ENCODE measurements around the gene ASCL5.

Gene ASCL5

DNA sequence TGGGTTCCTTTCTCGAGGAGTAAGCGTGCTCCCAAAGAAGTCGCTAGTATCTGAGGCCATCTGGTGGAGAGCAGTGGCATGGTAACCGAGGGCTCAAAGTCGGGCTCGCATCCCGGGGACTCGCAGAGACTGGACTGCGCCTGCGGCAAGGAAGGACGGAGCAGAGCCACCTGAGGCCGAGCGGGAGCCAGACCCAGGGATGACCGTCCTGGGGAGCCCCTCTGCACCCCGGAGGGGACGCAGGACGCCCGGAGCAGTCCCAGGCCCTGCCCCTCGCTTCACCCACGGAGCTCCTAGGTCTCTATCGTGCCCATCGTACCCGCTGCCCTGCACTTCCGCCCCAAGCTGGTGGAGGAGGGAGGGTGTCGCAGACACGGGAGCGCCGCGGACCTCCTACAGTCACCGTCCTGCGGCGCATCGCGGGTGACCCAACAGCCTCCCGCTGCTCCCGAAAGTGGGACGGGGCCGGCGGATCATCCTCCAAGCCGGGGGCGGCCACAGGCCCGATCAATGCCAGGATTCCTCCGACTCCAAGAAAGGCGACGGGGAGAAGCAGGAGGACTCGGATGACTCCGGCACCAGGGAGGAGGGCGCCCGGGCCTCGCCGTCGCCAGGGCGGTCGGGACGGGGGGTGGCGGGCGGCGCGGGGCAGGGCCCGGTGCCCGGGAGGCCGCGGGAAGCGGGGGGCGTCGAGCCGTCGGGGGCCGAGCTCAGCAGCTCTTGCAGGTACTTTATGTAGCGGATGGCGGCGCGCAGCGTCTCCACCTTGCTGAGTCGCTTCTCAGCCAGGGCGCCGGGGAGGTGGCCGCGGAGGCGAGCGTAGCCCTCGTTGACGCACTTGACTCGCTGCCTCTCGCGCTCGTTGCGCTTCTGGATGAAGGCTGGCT lies 12.5 kb downstream of the ASCL5 start:
- DNase-seq = peak; percentile 95
- in situ Hi-C loops (cut with HindIII; ENCODE audit: low pct_ligation_motif_present, low pct_unique_long_range_greater_than_20kb, low sequenced_read_pairs) = no loop called here

DNA sequence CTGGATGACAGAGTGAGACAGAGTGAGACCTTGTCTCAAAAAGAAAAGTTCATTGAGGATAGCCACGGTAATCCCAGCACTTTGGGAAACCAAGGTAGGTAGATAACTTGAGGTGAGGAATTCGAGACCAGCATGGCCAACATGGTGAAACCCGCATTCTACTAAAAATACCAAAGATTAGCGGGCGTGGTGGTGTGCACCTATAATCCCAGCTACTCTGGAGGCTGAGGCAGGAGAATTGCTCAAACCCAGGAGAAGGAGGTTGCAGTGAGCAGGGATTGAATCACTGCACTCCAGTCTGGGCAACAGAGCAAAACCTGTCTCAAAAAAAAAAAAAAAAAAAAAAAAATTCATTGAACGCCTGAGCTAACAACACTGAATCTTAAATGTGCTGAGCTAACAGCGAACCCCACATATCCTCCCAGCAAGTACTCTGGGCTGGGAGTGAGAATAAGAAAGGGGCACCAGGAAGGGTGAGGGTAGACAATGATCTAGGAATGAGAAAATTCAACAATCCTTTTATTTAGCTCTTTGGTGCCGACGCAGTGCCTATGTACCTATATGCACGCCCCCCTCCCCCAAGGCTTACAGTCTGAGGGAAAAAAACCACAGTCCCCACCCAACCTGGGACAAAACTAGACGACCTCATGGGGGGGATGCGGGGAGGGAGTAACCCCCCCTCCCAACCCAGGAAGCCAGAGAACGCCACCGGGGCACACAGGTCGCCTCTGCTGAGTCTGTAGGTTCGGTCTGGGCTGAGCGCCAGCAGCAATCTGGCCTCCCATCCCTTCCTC lies 13.3 kb downstream of the ASCL5 start:
- no peak for DNase-seq
- in situ Hi-C loops (cut with HindIII; ENCODE audit: low pct_ligation_motif_present, low pct_unique_long_range_greater_than_20kb, low sequenced_read_pairs) = no loop called here

DNA sequence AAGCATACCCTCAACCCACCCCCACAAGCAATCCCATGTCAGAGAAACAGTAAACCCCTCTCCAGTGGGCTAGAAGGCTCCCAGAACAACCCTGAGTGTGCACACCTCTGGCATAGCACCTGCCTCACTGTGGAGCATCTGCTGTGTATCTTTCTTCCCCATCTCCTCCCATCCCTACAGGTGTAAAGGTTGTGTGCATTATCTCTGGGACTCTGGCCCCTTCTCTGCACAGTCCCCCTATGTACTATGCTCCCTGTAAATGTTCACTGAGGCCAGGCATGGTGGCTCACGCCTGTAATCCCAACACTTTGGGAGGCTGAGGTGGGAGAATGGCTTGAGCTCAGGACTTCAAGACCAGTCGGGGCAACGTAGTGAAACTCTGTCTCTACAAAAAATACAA lies 14.1 kb downstream of the ASCL5 start:
- in situ Hi-C loops (cut with HindIII; ENCODE audit: low pct_ligation_motif_present, low pct_unique_long_range_greater_than_20kb, low sequenced_read_pairs) = no loop called here
- no peak for DNase-seq

DNA sequence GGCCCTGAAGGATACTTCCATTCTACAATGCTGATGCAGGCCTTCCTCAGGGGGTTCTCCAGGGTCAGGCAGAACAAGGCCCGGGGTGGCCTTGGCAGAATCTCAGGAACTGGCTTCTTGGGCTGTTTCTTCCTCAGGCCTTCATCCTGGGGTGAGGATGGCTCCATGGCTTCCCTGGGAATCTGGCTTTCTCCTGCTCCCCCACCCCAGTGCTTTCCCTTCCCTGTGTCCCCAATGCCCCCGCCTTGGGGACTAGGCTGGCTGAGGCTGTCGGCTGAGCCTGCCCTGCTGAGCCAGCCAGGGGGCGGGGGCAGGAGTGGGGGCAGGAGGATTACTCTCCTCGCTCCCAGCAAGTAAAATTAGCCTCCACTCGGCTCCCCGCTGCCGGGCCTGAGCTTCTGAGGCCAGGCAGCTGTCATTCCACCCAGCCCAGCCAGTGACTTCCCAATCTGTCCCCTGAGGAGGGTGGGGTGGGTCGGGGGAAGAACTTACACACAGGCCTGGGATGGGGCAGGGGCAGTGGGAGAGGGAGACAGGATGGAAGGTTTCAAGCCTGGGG lies 14.7 kb downstream of the ASCL5 start, which contains the start of gene CACNA1S:
Gene CACNA1S (minus strand): TSS at position 254 of the 559 bp plus-strand sequence. CDS start 87 bp downstream, at position 167.
- in situ Hi-C loops (cut with HindIII; ENCODE audit: low pct_ligation_motif_present, low pct_unique_long_range_greater_than_20kb, low sequenced_read_pairs) = no loop called here
- DNase-seq = no peak

DNA sequence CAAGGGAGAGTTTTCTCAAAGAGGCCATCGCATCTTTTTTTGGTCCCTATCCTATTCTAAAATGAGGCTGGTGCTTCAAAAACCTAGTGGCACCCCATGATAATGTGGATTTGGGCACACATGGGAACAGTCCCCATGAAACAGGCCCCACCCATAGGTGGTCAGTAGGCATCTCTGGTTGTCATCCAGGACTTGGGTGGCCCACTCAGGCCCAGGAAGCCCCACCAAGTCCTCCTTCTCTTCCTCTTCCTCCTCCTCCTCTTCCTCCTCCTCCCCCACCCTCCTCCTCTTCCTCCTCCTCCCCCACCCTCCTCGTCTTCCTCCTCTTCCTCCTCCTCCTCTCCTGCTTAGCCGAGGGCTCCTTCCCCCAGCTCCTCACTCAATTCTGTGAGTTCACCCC lies 15.3 kb downstream of the ASCL5 start:
- in situ Hi-C loops (cut with HindIII; ENCODE audit: low pct_ligation_motif_present, low pct_unique_long_range_greater_than_20kb, low sequenced_read_pairs) = no loop called here
- no peak for DNase-seq

DNA sequence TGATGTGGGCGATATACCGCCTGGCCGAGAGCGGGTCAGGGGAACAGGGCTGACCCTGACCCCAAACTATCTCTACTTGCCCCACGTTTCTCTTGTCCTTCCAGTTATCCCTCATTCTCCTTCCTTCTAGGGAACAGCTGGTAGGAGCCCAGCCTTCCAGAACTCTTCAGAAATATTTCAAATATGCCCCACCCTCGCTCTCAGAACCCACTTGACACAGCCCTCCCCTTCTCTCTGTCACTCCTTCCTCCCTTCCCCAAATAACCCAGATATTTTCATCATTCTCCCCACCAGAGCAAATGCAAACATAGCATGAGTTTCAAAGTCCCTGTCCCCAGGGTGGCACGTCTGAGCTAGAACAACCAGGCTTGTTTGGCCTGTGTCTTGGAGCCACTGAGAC lies 15.8 kb downstream of the ASCL5 start:
- in situ Hi-C loops (cut with HindIII; ENCODE audit: low pct_ligation_motif_present, low pct_unique_long_range_greater_than_20kb, low sequenced_read_pairs) = no loop called here
- no peak for DNase-seq

DNA sequence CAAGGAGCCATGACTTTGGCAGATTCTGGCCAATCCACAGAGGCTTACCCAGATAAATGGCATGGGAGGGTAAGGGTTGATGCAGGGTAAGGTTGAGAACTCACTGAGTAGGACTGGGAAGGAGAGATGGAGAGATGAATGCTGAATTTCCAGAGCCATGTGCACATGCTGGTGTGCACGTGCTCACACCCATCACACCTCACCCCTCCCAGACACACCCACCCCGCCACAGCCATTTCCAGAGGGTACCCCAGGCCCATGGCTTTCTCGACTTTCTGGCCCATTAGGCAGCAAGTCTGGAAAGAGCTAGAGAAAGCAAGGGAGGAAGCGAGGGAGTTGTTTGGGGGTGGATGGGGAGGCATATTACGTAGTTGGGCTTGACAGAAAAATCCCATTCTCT lies 16.4 kb downstream of the ASCL5 start:
- no peak for DNase-seq
- in situ Hi-C loops (cut with HindIII; ENCODE audit: low pct_ligation_motif_present, low pct_unique_long_range_greater_than_20kb, low sequenced_read_pairs) = no loop called here

DNA sequence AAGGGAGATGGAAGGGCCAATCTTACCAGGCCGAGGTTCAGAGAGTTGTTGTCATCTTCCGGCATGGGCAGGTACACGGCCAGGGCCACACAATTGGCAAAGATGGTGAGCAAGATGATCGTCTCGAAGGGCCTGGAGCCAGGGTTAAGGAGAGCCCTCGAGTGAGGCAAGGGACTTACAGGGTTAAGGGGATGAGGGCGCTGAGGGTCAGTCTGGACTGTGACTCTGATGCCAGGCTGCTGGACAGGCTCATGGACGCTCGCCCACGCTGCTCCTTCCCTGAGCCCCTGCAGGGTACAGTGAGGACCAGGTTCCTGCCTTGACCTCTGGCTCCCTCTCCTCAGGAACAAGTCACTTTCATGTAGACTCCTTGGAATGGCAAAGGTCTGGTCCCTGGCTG lies 16.8 kb downstream of the ASCL5 start:
- no peak for DNase-seq
- in situ Hi-C loops (cut with HindIII; ENCODE audit: low pct_ligation_motif_present, low pct_unique_long_range_greater_than_20kb, low sequenced_read_pairs) = no loop called here

DNA sequence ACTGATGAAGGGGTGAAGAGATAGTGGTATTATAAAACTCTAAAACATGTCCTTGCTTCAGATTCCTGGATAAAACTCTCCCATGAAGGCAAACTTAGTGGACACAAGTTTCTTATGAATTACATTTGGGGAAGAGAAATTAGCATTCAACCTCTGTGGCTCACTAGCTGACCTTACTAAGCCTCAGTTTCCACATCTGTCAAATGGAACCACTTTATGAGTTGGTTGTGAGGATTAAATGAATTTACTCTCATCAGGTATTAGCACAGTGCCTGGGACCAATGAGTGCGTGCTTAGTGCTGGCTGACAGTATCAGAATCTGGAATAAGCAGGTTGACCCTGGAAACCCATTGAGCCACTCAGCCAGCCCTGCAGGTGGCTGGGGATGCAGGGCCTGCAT lies 17.3 kb downstream of the ASCL5 start:
- DNase-seq = no peak
- in situ Hi-C loops (cut with HindIII; ENCODE audit: low pct_ligation_motif_present, low pct_unique_long_range_greater_than_20kb, low sequenced_read_pairs) = no loop called here

DNA sequence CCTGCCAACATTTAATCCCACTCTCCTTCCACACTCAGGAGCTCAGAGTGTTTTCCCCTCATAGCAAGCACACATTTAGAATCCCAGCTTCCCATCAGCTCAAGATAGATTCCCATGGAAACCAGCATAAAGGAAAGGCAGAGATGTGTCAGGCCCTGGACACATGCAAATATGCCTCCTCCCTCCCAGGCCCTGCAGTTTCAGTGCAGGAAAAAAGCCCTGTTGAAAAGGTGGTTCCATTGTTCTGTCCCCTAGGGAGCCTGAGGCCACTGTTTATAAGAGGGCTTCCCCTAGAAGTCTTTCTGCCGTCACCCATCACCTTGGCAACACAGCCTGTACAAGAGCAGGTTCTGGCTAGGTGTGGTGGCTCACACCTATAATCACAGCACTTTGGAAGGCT lies 18.4 kb downstream of the ASCL5 start:
- in situ Hi-C loops (cut with HindIII; ENCODE audit: low pct_ligation_motif_present, low pct_unique_long_range_greater_than_20kb, low sequenced_read_pairs) = no loop called here
- DNase-seq = no peak

DNA sequence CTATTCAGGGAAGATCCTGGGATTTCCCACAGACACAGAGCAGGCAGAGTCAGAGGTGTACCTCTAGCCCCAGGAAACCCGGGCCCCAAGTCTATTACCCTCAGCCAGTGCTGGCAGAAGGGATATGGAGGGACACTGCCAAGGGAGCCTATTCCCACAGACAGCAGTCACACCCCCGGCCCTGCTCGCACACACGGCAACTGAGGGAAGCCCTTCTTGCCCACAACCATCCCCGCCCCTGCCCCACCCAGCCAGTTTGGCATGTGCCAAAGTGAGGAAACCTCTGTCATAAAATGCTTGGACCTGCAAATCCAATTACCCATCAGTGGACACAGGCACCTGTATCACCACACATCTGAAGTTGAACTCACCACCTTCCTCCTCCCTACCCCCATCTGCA lies 21.3 kb downstream of the ASCL5 start:
- DNase-seq = no peak
- in situ Hi-C loops (cut with HindIII; ENCODE audit: low pct_ligation_motif_present, low pct_unique_long_range_greater_than_20kb, low sequenced_read_pairs) = no loop called here

DNA sequence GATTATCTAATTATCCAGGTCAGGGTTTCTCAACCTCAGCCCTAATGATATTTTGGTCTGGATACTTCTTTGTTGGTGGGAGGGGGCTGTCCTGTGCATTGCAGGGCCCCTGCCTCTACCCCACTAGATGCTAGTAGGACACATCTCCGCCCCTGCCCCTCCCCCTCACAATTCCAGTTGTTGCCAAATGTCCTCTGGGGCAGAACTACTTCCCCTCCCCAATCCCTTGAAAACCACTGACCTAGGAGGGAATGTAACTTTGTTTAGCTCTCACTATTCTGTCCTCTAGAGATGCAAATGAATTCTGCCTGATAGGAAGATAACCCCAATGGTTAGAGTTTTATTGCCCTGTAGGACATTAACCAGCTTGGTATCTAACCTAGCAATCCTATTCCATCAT lies 22.8 kb downstream of the ASCL5 start:
- no peak for DNase-seq
- in situ Hi-C loops (cut with HindIII; ENCODE audit: low pct_ligation_motif_present, low pct_unique_long_range_greater_than_20kb, low sequenced_read_pairs) = no loop called here

DNA sequence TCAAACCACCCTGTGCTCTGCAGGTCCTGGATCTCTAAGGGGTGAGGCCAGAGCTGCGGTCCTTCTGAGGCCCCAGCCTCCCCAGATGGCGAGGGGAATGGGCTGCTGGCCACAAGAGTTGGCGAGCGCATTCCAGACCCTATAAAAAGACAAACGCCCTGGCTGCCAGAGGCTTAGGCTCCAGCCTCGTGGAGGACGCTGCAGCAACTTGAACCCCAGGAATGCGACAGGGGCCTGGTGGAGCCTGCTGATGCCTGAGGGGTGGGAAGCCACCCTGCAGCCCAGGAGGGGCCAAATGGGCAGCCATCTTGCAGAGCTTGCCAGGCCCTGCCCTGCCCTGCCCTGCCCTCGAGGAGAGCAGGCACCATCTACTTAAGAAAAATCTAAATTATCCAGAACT lies 23.3 kb downstream of the ASCL5 start:
- DNase-seq = no peak
- in situ Hi-C loops (cut with HindIII; ENCODE audit: low pct_ligation_motif_present, low pct_unique_long_range_greater_than_20kb, low sequenced_read_pairs) = no loop called here

DNA sequence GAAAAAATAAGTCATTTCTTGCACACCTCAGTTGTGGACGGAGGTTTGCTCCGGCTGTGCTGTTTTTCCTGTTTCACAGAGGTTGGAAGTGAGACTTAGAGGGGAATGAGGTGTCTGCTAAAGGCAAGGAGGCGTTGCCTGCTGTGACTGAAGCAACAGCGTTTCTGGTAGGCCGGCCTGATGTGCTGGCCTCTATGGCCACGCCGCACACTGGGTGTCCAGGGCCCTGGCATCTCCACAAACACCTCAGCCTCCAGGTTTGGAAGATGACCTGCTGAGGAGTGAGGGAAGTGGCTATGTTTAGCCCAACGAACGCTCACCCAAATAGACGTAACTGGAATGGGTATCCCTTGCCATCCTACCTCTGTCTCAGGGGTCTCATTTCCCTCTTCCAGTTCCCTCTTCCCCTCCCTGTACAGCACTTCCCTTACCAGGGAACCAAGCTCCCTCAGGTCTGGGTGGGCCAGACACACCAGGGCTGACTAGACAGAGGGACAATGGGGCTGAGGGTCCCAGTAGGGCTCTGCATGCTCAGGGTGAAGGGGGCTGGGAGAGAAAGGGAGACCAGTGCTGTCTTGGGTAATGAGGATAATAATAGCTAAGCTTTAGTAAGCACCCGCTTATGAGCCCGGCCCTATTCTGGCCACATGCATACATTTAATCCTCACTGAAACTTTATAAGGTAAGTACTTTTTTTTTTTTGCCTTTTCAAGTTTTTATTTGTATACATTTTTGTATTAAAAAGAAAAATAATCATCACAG lies 26.6 kb downstream of the ASCL5 start:
- in situ Hi-C loops (cut with HindIII; ENCODE audit: low pct_ligation_motif_present, low pct_unique_long_range_greater_than_20kb, low sequenced_read_pairs) = no loop called here
- no peak for DNase-seq

DNA sequence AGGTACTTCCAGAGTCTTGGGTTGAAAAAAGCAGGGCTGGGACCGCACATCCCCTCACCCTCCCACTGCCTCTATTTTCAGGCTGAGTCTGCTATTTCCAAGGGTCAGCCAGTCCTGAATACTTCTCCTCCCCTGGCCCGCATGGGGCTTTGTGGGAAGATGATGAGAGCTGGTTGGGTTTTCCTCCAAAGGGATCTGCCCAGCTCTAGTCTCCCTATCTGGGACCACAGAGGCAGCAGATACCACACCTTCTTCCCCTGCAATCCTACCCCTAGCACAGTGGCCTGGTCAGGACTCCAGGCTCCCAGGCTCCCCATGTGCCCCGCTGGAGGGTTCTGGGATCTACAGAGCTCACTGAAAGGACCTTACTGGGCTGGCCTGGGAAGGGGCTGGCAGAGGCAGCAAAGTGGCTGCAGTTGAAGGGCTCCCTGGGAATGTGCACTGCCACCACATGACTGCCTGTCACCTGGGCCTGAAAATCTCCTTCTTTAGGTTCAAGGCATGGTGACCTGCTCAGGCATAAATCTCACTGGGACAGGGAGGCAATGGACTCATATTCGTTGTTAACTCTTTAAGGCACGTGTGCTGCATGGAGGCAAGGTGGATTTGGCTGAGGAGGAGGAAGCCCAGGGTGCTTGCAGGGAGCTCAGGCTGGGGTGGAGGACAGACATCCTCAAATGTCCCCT lies 27.8 kb downstream of the ASCL5 start:
- no peak for DNase-seq
- in situ Hi-C loops (cut with HindIII; ENCODE audit: low pct_ligation_motif_present, low pct_unique_long_range_greater_than_20kb, low sequenced_read_pairs) = no loop called here

DNA sequence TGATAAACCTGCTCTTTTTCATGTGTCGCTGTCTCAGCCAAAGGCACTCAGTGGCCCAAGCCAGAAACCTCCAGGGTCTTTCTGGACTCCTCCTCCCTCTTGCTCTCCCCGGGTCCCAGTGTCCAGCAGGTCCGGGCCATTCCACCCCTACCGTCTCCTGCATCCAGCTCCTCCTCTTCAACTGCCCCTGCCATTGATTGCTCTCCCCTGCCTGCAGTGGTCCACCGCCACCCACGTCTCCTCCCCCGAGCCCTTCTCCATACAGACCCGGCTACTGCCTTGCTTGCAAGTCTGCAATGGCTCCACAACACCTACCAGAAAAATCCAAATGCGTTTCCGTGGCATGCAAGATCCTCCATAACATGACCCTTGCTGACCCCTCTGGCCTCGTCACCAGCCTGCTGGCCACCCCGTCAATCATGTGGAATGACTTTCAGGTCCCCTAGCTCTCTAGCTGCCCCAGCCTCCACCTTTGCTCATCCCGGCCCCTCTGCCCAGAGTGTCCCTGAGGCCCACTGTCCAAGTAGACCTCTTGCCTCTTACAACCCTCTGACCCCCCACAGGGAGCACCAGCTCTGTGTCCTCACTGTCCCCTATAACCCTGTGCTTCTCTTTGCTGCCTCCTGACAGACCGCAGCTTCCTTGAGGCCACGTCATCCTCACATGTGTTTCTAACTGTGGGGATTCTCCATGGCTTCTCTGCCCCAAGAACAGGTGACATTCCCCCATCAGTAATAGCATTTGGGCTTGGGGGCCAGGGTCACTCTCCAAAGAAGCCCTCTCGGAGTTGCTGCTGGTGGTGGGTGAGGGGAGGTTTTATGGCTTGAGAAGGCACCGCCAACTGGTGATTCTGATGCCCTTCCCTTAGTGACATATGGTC lies 29.8 kb downstream of the ASCL5 start:
- DNase-seq = no peak
- in situ Hi-C loops (cut with HindIII; ENCODE audit: low pct_ligation_motif_present, low pct_unique_long_range_greater_than_20kb, low sequenced_read_pairs) = no loop called here

DNA sequence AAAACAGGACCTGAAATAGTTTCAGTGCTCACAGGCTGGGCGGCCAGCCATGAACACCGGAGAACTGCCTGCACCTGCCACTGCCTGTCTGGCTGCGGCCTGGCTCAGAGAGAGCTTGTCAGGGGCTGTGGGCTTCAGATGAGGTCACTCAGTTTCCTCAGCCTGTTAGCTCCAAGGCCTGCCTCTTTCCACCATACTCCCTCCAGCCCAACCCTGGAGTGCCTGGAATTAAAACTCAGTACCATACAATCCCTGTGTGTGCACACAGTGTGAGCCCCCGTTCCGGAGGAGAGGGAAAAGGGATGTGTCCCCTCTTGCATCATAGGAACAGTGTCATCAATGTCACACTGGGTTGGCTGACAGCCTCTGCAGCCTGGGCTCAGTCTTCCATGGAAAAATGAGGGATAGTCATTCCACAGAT lies 30.9 kb downstream of the ASCL5 start:
- DNase-seq = no peak
- in situ Hi-C loops (cut with HindIII; ENCODE audit: low pct_ligation_motif_present, low pct_unique_long_range_greater_than_20kb, low sequenced_read_pairs) = no loop called here
